GM10248 (cell line): ENCODE measurements around the gene GTF2A1L.
A peak's percentile ranks its signal among the peaks of the same experiment; 100 is the strongest.
"Not testable (repeated sequence)": the region's sequence is repeated elsewhere in the genome, so short reads cannot be mapped to it uniquely, and the experiment has no call there.

Source experiments
- CTCF ChIA-PET: fragments of 300-600 bp; sonication (Branson Sonifier 250); formaldehyde crosslinking; extraction: SDS; loops from one replicate; lab custom pipeline; 2021; ENCODE audit warnings: antibody characterized with exemption; lab: Yijun Ruan, JAX
- POLR2A ChIA-PET: fragments of 350-650 bp; sonication (Branson Sonifier 250); formaldehyde crosslinking; extraction: SDS; loops from one replicate; lab custom pipeline; 2020; ENCODE audit warnings: antibody characterized with exemption; lab: Yijun Ruan, JAX
- DNase-seq: peaks from one replicate; pipeline ENCODE4 v3.0.0; 2012; ENCODE audit errors: extremely low spot score
- TF ChIP-seq, protein P1 (sequence below): IDR thresholded peaks from 2 replicates; pipeline ENCODE4 v1.5.1; 2012; ENCODE audit warnings: mild to moderate bottlenecking, low read depth; ENCODE audit errors: extremely low read depth, missing control alignments, control extremely low read depth

Gene GTF2A1L

DNA sequence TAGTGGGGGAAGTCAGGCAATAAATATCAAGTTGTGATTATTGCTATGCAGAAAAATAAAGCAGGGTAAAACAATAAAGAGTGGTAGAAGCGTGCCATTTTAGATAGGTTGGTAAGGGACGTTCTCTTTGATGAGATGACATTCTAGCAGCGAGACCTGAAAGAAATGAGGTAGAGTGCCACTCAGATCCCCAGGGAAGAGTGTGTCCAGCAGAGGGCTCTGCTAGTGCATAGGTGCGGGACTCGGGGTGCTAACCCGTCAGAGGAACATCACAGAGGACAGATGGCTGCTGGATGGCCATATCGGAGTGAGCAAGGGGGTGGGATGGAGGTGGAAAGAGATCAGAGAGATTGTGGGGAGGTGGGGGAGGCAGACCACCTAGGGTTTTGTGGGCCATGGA lies 16.3 kb upstream of the GTF2A1L start:
- ChIA-PET POLR2A (no interaction called here), CTCF (interaction anchor here (2.0 kb wide), 1 partner anchor 10 kb away, joined by 5 read pairs; no protein-coding TSS in a partner anchor)
- no peak for DNase-seq
- TF ChIP-seq, protein P1, sequence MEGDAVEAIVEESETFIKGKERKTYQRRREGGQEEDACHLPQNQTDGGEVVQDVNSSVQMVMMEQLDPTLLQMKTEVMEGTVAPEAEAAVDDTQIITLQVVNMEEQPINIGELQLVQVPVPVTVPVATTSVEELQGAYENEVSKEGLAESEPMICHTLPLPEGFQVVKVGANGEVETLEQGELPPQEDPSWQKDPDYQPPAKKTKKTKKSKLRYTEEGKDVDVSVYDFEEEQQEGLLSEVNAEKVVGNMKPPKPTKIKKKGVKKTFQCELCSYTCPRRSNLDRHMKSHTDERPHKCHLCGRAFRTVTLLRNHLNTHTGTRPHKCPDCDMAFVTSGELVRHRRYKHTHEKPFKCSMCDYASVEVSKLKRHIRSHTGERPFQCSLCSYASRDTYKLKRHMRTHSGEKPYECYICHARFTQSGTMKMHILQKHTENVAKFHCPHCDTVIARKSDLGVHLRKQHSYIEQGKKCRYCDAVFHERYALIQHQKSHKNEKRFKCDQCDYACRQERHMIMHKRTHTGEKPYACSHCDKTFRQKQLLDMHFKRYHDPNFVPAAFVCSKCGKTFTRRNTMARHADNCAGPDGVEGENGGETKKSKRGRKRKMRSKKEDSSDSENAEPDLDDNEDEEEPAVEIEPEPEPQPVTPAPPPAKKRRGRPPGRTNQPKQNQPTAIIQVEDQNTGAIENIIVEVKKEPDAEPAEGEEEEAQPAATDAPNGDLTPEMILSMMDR: peak; percentile 36

DNA sequence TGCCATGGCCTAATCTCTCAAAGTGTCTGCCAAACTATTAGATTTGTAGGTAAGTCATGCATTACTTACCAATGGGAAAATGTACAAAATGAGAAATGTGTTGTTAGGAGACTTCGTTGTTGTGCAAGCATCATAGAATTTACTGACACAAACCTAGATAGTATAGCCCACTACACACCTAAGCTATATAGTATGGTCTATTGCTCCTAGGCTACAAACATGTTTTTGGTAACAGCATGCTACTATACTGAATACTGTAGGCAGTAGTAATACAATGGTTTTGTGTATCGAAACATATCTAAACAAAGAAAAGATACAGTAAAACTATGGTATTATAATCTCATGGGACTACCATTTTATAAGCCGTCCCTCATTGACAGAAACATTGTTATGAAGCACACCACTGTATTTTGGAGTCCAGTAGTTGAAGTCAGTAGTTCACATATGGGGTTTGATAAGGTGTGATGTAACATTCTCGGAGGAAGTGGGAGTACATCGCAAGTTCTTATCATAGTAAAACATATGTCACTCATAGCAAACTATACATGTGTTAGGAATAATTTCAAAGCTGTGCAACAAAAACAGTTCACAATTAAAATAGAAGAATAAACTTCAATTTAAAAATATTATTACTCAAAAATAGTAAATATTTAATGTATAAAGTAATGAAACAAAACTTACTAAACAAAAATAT lies 12.0 kb upstream of the GTF2A1L start:
- no peak for DNase-seq
- POLR2A ChIA-PET: no interaction called here
- CTCF ChIA-PET: interaction anchor here (1.4 kb wide), 1 partner anchor 1797 kb away, joined by 3 read pairs; no protein-coding TSS in a partner anchor
- TF ChIP-seq, protein P1: no peak

DNA sequence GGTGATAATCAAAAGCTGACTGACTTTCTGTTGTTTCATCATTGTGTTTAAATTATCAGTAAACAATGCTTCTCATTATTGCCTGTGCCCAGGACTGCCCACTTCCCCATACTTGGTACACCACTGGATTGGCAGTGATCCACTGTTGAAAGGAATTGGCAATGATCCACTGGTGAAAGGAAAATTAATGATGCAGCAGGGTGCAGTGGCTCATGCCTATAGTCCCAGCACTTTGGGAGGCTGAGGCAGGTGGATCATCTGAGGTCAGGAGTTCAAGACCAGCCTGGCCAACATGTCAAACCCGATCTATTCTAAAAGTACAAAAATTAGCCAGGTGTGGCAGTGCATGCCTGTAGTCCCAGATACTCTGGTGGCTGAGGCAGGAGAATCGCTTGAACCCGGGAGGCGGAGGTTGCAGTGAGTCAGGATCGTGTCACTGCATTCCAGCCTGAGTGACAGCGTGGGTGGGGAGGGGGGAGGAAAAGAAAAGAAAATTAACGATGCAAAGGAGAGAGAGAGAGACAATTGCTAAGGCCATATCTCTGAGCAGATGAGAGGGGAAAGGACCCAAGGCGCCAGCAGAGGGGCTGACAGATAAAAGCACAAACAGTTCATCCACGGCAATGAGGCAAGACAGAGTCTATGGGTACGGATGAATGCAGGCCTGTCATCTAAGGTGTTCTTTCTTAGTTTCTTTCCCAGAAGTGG lies 10.2 kb upstream of the GTF2A1L start:
- TF ChIP-seq, protein P1: no peak
- POLR2A ChIA-PET: no interaction called here
- CTCF ChIA-PET: no interaction called here
- no peak for DNase-seq

DNA sequence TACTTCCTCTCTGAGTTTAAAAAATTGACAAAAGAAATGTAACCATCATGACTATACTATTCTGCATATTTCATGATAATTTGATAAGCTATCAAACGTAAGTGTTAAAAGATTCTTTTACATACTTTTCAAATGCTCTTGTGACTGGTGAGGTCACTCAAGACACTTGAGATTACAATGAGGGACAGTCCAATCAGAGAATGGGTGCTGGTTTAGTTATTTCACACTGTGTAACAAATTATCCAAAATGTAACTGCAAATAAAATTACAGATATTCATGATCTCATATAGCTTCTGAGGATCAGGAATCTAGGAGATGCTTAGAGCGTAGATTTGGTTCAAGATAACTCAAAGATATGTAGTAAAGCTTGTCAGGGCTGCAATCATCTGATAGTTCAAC lies 4.4 kb upstream of the GTF2A1L start:
- ChIA-PET CTCF (no interaction called here), POLR2A (no interaction called here)
- TF ChIP-seq, protein P1: no peak
- DNase-seq: no peak

DNA sequence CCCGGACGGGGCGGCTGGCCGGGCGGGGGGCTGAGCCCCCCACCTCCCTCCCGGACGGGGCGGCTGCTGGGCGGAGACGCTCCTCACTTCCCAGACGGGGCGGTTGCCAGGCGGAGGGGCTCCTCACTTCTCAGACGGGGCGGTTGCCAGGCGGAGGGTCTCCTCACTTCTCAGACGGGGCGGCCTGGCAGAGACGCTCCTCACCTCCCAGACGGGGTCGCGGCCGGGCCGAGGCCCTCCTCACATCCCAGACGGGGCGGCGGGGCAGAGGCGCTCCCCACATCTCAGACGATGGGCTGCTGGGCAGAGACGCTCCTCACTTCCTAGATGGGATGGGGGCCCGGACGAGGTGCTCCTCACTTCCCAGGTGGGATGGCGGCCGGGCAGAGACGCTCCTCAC lies 3.1 kb upstream of the GTF2A1L start:
- CTCF ChIA-PET, DNase-seq, POLR2A ChIA-PET: not testable (repeated sequence)

DNA sequence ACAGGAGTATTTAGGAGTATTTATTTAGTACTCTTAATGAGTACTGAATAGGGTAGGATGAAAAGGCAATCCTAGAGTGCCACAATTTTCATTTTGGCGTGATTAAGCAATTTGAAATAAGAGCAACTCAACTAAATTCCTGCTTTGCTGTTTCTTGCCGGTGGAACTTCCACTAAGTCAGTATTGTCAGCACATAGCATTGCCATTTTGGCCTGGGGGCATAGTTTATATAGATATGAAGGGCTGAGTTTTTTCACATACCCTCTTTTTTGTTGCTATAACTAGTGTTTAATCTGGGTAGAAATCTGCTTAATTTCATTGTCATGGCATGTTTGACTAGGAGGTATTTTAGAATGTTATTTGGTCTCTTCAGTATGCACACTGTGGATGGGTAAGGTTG lies 1.9 kb downstream of the GTF2A1L start:
- POLR2A ChIA-PET: no interaction called here
- CTCF ChIA-PET: interaction anchor here (0.6 to 1.6 kb wide), 4 partner anchors 11 to 952 kb away, joined by 3 read pairs; no protein-coding TSS in a partner anchor
- TF ChIP-seq, protein P1: no peak
- no peak for DNase-seq

DNA sequence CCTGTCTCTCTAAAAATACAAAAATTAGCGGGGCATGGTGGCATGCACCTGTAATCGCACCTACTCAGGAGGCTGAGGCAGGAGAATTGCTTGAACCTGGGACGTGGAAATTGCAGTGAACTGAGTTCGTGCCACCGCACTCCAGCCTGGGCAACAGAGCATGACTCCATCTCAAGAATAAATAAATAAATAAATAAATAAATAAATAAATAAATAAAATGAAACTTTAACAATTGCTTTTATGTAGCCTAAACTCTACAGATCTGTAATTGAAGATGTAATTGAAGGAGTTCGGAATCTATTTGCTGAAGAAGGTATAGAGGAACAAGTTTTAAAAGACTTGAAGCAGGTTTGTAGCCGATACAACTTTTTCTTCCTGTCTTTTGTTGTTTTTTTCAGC lies 2.9 kb downstream of the GTF2A1L start:
- ChIA-PET POLR2A (no interaction called here), CTCF (interaction anchor here (0.9 kb wide), 1 partner anchor 12 kb away, joined by 3 read pairs; no protein-coding TSS in a partner anchor)
- TF ChIP-seq, protein P1: no peak
- DNase-seq: no peak

DNA sequence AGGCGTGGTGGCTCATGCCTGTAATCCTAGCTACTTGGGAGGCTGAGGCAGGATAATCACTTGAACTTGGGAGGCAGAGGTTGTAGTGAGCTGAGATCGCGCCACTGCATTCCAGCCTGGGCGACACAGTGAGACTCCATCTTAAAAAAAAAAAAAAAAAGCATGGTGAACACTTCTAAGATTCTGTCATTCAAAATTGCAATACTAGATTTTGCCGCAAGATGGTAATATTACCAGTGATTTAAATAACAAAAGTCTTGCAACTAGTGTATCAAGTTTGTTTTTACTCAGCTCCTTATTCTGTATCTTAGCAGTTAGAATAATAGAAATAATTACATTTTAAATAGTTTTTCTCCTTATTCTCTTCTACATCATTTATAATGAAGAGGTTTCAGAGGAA lies 5.0 kb downstream of the GTF2A1L start:
- DNase-seq, CTCF ChIA-PET, POLR2A ChIA-PET: not testable (repeated sequence)
